ENCODE results near the gene RIGI. TPM values are rescaled to one million over a fixed set of nuclear protein-coding genes. Genes with fewer than 3 reads are reported as not detected.

RIGI gene
- total RNA-seq, result 10 to 100 TPM in 3 of 4 donors, 1 to 10 TPM in 1; 7.9 to 10.3 (median 10.2) TPM

DNA sequence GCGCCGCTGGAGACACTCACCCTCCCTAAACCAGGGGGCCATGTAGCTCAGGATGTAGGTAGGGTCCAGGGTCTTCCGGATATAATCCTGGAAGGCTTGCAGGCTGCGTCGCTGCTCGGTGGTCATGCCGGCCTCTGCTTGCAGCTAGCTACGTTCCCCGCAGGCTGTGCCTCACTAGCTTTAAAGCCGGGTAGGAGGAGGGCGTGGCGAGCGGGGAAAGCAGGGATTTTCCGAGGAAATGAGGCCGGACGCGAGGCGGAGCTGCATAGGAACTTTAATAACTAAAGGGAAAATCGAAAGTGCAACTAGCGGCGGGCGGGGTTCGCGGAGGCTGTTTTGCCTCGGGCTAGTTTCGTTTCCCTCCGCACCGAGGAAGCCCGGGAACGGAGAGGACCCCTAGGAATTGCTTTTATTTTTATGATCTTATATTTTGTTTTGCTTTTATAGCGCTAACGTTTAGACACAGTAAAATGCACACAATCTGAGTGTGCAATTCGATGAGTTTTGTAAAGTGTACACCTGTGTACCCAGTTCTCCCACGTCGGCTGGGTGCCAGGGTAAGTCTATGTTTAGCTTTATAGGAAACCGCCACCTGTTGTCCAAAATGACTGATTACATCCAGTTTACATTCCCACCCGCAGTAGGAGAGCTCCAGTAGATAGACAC, at the start of gene RIGI:
TSS of gene RIGI (minus strand) at position 156 of the 666 bp plus-strand sequence. CDS start at position 126, 30 bp downstream.
- peak in 1 of 2 donors; percentile 84 for TF ChIP-seq POLR2A (IDR thresholded peaks at IDR 0.05)
- TF ChIP-seq, protein P1, sequence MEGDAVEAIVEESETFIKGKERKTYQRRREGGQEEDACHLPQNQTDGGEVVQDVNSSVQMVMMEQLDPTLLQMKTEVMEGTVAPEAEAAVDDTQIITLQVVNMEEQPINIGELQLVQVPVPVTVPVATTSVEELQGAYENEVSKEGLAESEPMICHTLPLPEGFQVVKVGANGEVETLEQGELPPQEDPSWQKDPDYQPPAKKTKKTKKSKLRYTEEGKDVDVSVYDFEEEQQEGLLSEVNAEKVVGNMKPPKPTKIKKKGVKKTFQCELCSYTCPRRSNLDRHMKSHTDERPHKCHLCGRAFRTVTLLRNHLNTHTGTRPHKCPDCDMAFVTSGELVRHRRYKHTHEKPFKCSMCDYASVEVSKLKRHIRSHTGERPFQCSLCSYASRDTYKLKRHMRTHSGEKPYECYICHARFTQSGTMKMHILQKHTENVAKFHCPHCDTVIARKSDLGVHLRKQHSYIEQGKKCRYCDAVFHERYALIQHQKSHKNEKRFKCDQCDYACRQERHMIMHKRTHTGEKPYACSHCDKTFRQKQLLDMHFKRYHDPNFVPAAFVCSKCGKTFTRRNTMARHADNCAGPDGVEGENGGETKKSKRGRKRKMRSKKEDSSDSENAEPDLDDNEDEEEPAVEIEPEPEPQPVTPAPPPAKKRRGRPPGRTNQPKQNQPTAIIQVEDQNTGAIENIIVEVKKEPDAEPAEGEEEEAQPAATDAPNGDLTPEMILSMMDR (IDR thresholded peaks at IDR 0.05), result peak in 5 of 6 experiments; percentile 35 to 88 (median 56)
- Histone ChIP-seq H3K9me3 (no peaks in the 10 kb centered on the region), H3K4me1 (peaks cover 0 to 23% of the 10 kb centered on the region in 2 donors), H3K27ac (peak within 1 kb of the TSS; percentile 66 to 95 (median 78)), H3K4me3 (replicated peaks in 1 of 3) (peak within 1 kb of the TSS; percentile 32 to 35 (median 32)), H3K27me3 (no peaks in the 10 kb centered on the region), H3K36me3 (no peaks in the 10 kb centered on the region)
- WGBS, 2 donors, result 0% methylated on average over 30 to 37 of the region's 37 CpGs
- DNase-seq, result peak; percentile 95 to 96
- intact Hi-C loops (cut with DNase I), result loop anchor here (5.0 kb wide), 2 partner anchors 56 to 149 kb away; no protein-coding TSS in a partner anchor

DNA sequence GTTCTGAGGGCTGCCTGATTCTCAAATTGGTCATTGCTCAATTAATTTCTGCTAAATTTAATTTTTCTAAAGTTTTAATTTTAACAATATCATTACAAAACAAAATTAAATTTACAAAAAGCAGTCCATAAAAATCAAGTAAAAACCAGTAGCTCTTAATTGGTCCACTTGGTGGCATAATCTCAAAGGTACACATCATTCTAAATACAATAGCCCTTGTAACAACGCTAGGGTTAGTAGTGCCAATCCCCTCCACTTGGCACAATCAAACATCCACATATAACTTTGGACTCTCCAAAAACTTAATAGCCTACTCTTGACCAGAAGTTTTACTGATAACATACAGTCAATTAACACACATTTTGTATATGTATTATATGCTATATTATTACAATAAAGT, 48.9 kb upstream of the RIGI start:
- no peak overlapping the region for H3K4me3 ChIP-seq (replicated peaks in 1 of 3)
- no peaks in the 10 kb centered on the region for H3K36me3 ChIP-seq
- H3K4me1 ChIP-seq, result peaks cover 12 to 20% of the 10 kb centered on the region in 2 donors
- H3K9me3 ChIP-seq, result no peaks in the 10 kb centered on the region
- intact Hi-C loops (cut with DNase I), result no loop called here
- H3K27me3 ChIP-seq, result no peaks in the 10 kb centered on the region
- no peak for TF ChIP-seq POLR2A (IDR thresholded peaks at IDR 0.05)
- TF ChIP-seq, protein P1 (IDR thresholded peaks at IDR 0.05), result no peak
- no peak overlapping the region for H3K27ac ChIP-seq
- DNase-seq, result no peak
- 44 to 45% methylated on average over 1 of the region's 1 CpG for WGBS, 2 donors

DNA sequence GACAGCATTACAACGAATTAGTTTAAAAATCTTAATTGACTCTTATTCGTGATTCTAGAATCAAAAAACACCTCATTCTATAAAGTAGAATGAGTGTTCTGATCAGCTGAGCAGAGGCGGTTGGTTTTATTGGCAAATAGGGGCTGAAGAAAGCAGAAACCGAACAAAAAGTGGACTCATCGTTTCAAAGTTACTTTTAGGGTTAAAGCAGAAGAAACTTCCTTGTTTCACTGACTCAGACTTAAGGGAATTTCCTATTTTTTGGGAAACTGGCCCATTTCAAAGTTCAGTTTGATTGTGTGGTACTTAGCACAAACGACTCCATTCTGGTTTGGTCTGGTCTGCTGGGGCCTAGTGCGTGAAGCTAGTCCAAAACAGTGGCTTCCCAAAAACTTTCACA, 47.8 kb upstream of the RIGI start:
- intact Hi-C loops (cut with DNase I), result loop anchor here (2.0 kb wide), 1 partner anchor 189 kb away; the partner anchor contains the start of gene ACO1
- H3K4me1 ChIP-seq, result peaks cover 12 to 20% of the 10 kb centered on the region in 2 donors
- 81 to 84% methylated on average over 7 of the region's 7 CpGs for whole genome bisulfite sequencing, 2 donors
- no peak overlapping the region for H3K4me3 ChIP-seq (replicated peaks in 1 of 3)
- no peaks in the 10 kb centered on the region for H3K27me3 ChIP-seq
- DNase-seq, result no peak
- H3K9me3 ChIP-seq, result no peaks in the 10 kb centered on the region
- H3K36me3 ChIP-seq, result no peaks in the 10 kb centered on the region
- H3K27ac ChIP-seq, result no peak overlapping the region
- TF ChIP-seq, protein P1 (IDR thresholded peaks at IDR 0.05), result no peak
- TF ChIP-seq POLR2A (IDR thresholded peaks at IDR 0.05), result no peak

DNA sequence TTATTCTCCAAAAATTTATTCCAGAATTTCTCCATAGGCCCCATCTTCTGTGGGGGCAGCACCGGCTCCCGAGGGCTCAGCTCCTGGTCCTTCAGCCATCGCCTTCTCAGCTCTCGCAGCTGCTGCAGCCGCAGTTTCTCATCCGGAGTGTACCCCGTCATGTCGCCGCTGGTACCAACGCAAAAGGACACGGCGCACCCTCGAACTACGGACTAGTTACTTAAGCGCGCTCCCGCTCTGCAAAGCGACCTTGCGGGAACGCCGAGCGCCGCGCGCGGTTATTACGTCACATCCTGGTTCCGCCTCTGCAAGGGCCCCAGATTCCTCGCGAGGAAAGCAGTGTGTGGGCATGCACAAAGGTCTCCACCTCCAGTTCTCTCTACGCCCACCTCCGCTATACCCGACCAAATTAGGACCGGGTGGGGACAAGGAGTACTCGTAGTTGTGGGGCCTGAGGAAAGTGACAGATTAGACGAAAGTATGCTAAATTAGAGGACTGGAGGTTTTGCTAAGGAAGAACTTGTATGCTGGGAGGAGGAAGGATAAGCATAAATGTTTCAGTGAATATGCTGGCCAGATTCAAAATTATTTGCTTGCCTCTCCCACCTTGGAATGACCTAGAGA, 47.0 kb upstream of the RIGI start, which contains the start of gene NDUFB6:
TSS of gene NDUFB6 (minus strand) at position 260 of the 624 bp plus-strand sequence. CDS start at position 161, 99 bp downstream.
- peak; percentile 92 to 93 for DNase-seq
- intact Hi-C loops (cut with DNase I), result loop anchor here (2.0 kb wide), 1 partner anchor 188 kb away; the partner anchor contains the start of gene ACO1
- TF ChIP-seq, protein P1 (IDR thresholded peaks at IDR 0.05), result no peak
- TF ChIP-seq POLR2A (IDR thresholded peaks at IDR 0.05), result peak in 1 of 2 donors; percentile 78
- Histone ChIP-seq H3K9me3 (no peaks in the 10 kb centered on the region), H3K4me3 (replicated peaks in 1 of 3) (peak within 1 kb of the TSS; percentile 76 to 82 (median 81)), H3K4me1 (peaks cover 12 to 20% of the 10 kb centered on the region in 2 donors), H3K27me3 (no peaks in the 10 kb centered on the region), H3K36me3 (peaks cover 0 to 4% of the 10 kb centered on the region in 2 donors), H3K27ac (peak within 1 kb of the TSS; percentile 65 to 89 (median 83))
- WGBS, 2 donors, result 1% methylated on average over 32 to 35 of the region's 36 CpGs

Measured in thyroid gland (tissue), 4 donors.